Astrocyte of the cerebellum (primary cell): Measurements from ENCODE around the gene CDH26.
A peak's percentile ranks its signal among the peaks of the same experiment; 100 is the strongest.

Experiments
- DNase-seq: peaks from one replicate; pipeline ENCODE4 v3.0.0-alpha.2; 2011; ENCODE audit warnings: low read depth
- H3K4me3 ChIP-seq: 2 replicates; pipeline ENCODE4 v1.5.1; 2011; ENCODE audit warnings: mild to moderate bottlenecking, low read depth, low read length, moderate library complexity
- CTCF ChIP-seq: IDR thresholded peaks from 2 replicates; pipeline ENCODE4 v1.5.1; 2012; ENCODE audit warnings: low read length, low read depth, moderate library complexity, mild to moderate bottlenecking; ENCODE audit errors: missing control alignments
- in situ Hi-C: cut with HindIII; loops from 2 replicates; pipeline ENCODE4 v1.10.0; 2017; ENCODE audit warnings: low sequenced_read_pairs

The CDH26 gene

GRCh38 chr20:59940129-59940955, 17.9 kb upstream of the CDH26 start, which contains the start of the genes FAM217B and PPP1R3D:
Gene FAM217B, plus strand, starts transcription at chr20:59940389. Its CDS starts 3,555 bp downstream, at chr20:59943944.
Gene PPP1R3D, minus strand, starts transcription at chr20:59940305. Its CDS starts 374 bp downstream, at chr20:59939931.
- peak; percentile 89 for DNase-seq
- no peak for TF ChIP-seq CTCF
- H3K4me3 ChIP-seq = peak within 1 kb of the TSS; percentile 71
- in situ Hi-C loops = no loop called here

- H3K4me3 ChIP-seq = peak overlapping the region; percentile 71
- in situ Hi-C loops = no loop called here
- no peak for DNase-seq
- no peak for TF ChIP-seq CTCF
Observed at GRCh38 chr20:59940956-59941294, 17.3 kb upstream of the CDH26 start.

- DNase-seq = no peak
- no peak overlapping the region for H3K4me3 ChIP-seq
- in situ Hi-C loops = no loop called here
- no peak for TF ChIP-seq CTCF
Observed at GRCh38 chr20:59942245-59942644, 16.0 kb upstream of the CDH26 start.

GRCh38 chr20:59944726-59945125, 13.5 kb upstream of the CDH26 start:
- DNase-seq = no peak
- in situ Hi-C loops = no loop called here
- TF ChIP-seq CTCF = no peak
- H3K4me3 ChIP-seq = no peak overlapping the region

- DNase-seq = no peak
- in situ Hi-C loops = no loop called here
- no peak overlapping the region for H3K4me3 ChIP-seq
- TF ChIP-seq CTCF = no peak
Observed at GRCh38 chr20:59945175-59945574, 13.0 kb upstream of the CDH26 start.

GRCh38 chr20:59945731-59946130, 12.5 kb upstream of the CDH26 start:
- in situ Hi-C loops = no loop called here
- no peak overlapping the region for H3K4me3 ChIP-seq
- TF ChIP-seq CTCF = no peak
- no peak for DNase-seq

- in situ Hi-C loops = no loop called here
- no peak for TF ChIP-seq CTCF
- no peak for DNase-seq
- no peak overlapping the region for H3K4me3 ChIP-seq
Observed at GRCh38 chr20:59947376-59947775, 10.8 kb upstream of the CDH26 start.
